Spleen (tissue), 11 donors: ENCODE results near the gene CYP27C1. TPM values are rescaled to one million over a fixed set of nuclear protein-coding genes. Genes with fewer than 3 reads are reported as not detected.

ENCODE experiments used
- DNase-seq: peaks from one replicate; pipeline ENCODE4 v3.0.0-alpha.2; 2020
- H3K27ac ChIP-seq, 8 donors: fragments of 200-600 bp; sonication (generic) in 7 of 8; 1 replicate in 4 of 8; 2 replicates in 4 of 8; pipeline versions ENCODE4 v1.5.0 to v1.8.0; 2016 to 2021; ENCODE audit warnings: inconsistent platforms in 4 of 8, mild to moderate bottlenecking in 4 of 8, moderate library complexity in 1 of 8
- H3K27me3 ChIP-seq, 7 donors: fragments of 200-600 bp; sonication (generic) in 6 of 7; replicated peaks in 1 of 7; 1 replicate in 4 of 7; 2 replicates in 3 of 7; pipeline versions ENCODE4 v1.5.0 to v1.8.0; 2016 to 2021; ENCODE audit warnings: inconsistent platforms in 3 of 7, mild to moderate bottlenecking in 1 of 7
- H3K36me3 ChIP-seq, 6 donors: fragments of 200-600 bp; sonication (generic) in 5 of 6; 1 replicate in 4 of 6; 2 replicates in 2 of 6; pipeline versions ENCODE4 v1.5.0 to v1.8.0; 2016 to 2021; ENCODE audit warnings: inconsistent platforms in 2 of 6
- H3K4me1 ChIP-seq, 6 donors: fragments of 200-600 bp; sonication (generic) in 5 of 6; 1 replicate in 3 of 6; 2 replicates in 3 of 6; pipeline versions ENCODE4 v1.5.0 to v1.8.0; 2016 to 2021; ENCODE audit warnings: inconsistent platforms in 3 of 6
- H3K4me3 ChIP-seq, 8 donors: fragments of 200-600 bp; sonication (generic) in 7 of 8; 1 replicate in 4 of 8; 2 replicates in 4 of 8; pipeline versions ENCODE4 v1.5.0 to v1.8.0; 2016 to 2021; ENCODE audit warnings: inconsistent platforms in 4 of 8, mild to moderate bottlenecking in 4 of 8, moderate library complexity in 2 of 8
- H3K9me3 ChIP-seq, 8 donors: fragments of 200-600 bp; sonication (generic) in 7 of 8; 1 replicate in 4 of 8; 2 replicates in 4 of 8; pipeline versions ENCODE4 v1.5.0 to v1.8.0; 2016 to 2021; ENCODE audit warnings: inconsistent platforms in 4 of 8
- CTCF ChIP-seq, 11 experiments: fragments of 200-600 bp in 7 of 11; fragments of 450-650 bp in 4 of 11; sonication (generic) in 4 of 11; IDR thresholded peaks in 8 of 11; conservative IDR thresholded peaks in 3 of 11; 1 replicate in 7 of 11; 2 replicates in 4 of 11; pipeline versions ENCODE4 v1.4.0 to v1.8.0; 2016 to 2021; ENCODE audit warnings: antibody characterized with exemption in 11 of 11, inconsistent platforms in 4 of 11, mild to moderate bottlenecking in 1 of 11
- POLR2A ChIP-seq, 3 donors: fragments of 450-650 bp; IDR thresholded peaks; one replicate each; pipeline ENCODE4 v1.5.1; 2017; ENCODE audit warnings: antibody characterized with exemption in 3 of 3, mild to moderate bottlenecking in 1 of 3
- POLR2AphosphoS5 ChIP-seq, 3 donors: sonication (generic); formaldehyde crosslinking; IDR thresholded peaks; one replicate each; pipeline ENCODE4 v1.5.1; 2017; ENCODE audit warnings: antibody characterized with exemption in 3 of 3
- WGBS, 5 donors: extraction: QIAGEN DNeasy Blood & Tissue Kit in 3 of 5; methylation state at CpG; one replicate each; pipeline versions ENCODE4 v1.1.5 to v1.1.7; 2013 to 2018; 5-methylcytosine and 5-hydroxymethylcytosine counted together
- intact Hi-C: fragments of 100-400 bp; cut with DNase I; formaldehyde crosslinking; loops from one replicate; pipeline ENCODE4 v1.15.0; 2023; ENCODE audit warnings: low total_unique reads
- polyA plus RNA-seq, 3 donors: library from polyadenylated mRNA; stranded (reverse); fragments of 200-250 nt; gene quantifications; one replicate each; pipeline ENCODE4 v1.2.1, GENCODE V29; 2013
- total RNA-seq, 7 donors: library from RNA; depleted of rRNA in 3 of 7; stranded (reverse); fragments of >200 nt in 3 of 7; fragmentation: NEBNext Ultra II Directional in 4 of 7; extraction: Animal tissue kit (Norgen Biotek cat#: 25700) in 4 of 7; gene quantifications; one replicate each; pipeline versions ENCODE4 v1.1.0 to v1.2.1, GENCODE V29; 2016 to 2021
- donor health status: healthy with polysubstance abuse.
- donor health status: DM: no; HTN: no; CAD: no; lungs with moderate emphysema.
- donor health status: DM: no; HTN: no; CAD: no.
- donor health status: Bipolar disorder and iron deficiency.
- donor health status: healthy.
- donor health status: DM: no; HTN: no; CAD: no.
- donor health status: DM: yes; HTN: yes; CAD: no.

The CYP27C1 gene
- total and polyA plus RNA-seq, 10 donors, result 0.07 to 0.36 (median 0.21) TPM; not detected in 2

DNA sequence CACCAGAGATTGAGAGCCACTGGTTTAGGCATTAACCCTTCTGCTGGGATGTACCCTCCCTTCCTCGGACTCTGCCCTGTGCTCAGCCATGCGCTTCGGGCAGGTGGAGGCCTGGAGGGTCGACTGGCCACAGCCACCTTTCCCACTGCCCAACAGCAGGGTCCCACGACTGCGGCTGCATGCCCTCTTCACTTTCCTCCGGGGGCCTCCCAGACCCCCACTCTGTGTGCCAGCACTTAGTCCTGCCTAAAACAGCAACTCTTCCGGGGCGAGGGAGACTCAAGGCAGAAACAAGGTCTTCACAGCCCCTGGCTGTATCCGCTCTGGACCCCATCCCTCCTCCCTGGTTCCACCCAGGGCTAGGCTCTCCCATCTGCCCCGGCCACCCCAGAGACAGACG is 81.8 kb downstream of the CYP27C1 start:
- 88 to 96% (median 93%) methylated on average over 12 of the region's 12 CpGs for WGBS, 5 donors
- H3K4me1 ChIP-seq, result peaks cover 0 to 25% (median 3%) of the 10 kb centered on the region in 6 donors
- no peaks in the 10 kb centered on the region for H3K27me3 ChIP-seq
- TF ChIP-seq POLR2A (IDR thresholded peaks at IDR 0.05) (no peak), CTCF (IDR thresholded peaks at IDR 0.05 in 8 of 11, conservative IDR thresholded peaks at IDR 0.05 in 3 of 11) (no peak)
- intact Hi-C loops, result no loop called here
- no peak for DNase-seq
- H3K36me3 ChIP-seq, result no peaks in the 10 kb centered on the region
- H3K9me3 ChIP-seq, result no peaks in the 10 kb centered on the region
- no peak overlapping the region for H3K4me3 ChIP-seq
- H3K27ac ChIP-seq, result no peak overlapping the region

GRCh38 chr2:127137741-127138140 is 82.4 kb downstream of the CYP27C1 start:
- no peaks in the 10 kb centered on the region for H3K27me3 ChIP-seq
- no peak overlapping the region for H3K27ac ChIP-seq
- no peaks in the 10 kb centered on the region for H3K9me3 ChIP-seq
- TF ChIP-seq POLR2AphosphoS5 (IDR thresholded peaks at IDR 0.05) (no peak), POLR2A (IDR thresholded peaks at IDR 0.05) (no peak), CTCF (IDR thresholded peaks at IDR 0.05 in 8 of 11, conservative IDR thresholded peaks at IDR 0.05 in 3 of 11) (no peak)
- no peaks in the 10 kb centered on the region for H3K36me3 ChIP-seq
- no peak overlapping the region for H3K4me3 ChIP-seq
- 86 to 93% (median 92%) methylated on average over 10 to 15 of the region's 15 CpGs for WGBS, 5 donors
- no peak for DNase-seq
- peaks cover 0 to 20% (median 0%) of the 10 kb centered on the region in 6 donors for H3K4me1 ChIP-seq
- intact Hi-C loops, result no loop called here

DNA sequence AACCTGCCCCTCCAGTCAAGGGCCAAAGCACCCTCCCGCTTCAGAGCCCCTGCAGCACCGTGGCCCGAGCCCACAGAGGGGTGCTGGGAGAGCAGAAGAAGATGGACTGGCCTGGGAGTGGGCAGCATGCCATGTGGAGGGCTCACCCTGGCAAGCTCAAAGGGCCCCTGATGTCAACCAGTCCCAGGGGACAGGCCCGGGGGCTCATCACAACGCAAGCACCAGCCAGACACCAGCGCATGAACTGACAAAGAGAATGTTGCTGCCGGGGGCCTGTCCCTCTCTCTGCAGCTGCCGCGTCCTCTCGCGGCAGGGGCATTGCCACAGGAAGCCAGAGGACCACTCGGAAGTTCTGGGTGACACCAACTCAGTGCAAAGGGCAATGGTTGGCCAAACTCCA is 82.9 kb downstream of the CYP27C1 start:
- Histone ChIP-seq H3K36me3 (no peaks in the 10 kb centered on the region), H3K4me1 (peaks cover 0 to 20% (median 0%) of the 10 kb centered on the region in 6 donors), H3K27me3 (no peaks in the 10 kb centered on the region), H3K9me3 (no peaks in the 10 kb centered on the region), H3K4me3 (no peak overlapping the region), H3K27ac (no peak overlapping the region)
- DNase-seq, result no peak
- TF ChIP-seq POLR2AphosphoS5 (IDR thresholded peaks at IDR 0.05), result no peak
- no peak for TF ChIP-seq CTCF (IDR thresholded peaks at IDR 0.05 in 8 of 11, conservative IDR thresholded peaks at IDR 0.05 in 3 of 11)
- TF ChIP-seq POLR2A (IDR thresholded peaks at IDR 0.05), result no peak
- WGBS, 5 donors, result 80 to 92% (median 88%) methylated on average over 7 to 12 of the region's 12 CpGs
- intact Hi-C loops, result no loop called here

DNA sequence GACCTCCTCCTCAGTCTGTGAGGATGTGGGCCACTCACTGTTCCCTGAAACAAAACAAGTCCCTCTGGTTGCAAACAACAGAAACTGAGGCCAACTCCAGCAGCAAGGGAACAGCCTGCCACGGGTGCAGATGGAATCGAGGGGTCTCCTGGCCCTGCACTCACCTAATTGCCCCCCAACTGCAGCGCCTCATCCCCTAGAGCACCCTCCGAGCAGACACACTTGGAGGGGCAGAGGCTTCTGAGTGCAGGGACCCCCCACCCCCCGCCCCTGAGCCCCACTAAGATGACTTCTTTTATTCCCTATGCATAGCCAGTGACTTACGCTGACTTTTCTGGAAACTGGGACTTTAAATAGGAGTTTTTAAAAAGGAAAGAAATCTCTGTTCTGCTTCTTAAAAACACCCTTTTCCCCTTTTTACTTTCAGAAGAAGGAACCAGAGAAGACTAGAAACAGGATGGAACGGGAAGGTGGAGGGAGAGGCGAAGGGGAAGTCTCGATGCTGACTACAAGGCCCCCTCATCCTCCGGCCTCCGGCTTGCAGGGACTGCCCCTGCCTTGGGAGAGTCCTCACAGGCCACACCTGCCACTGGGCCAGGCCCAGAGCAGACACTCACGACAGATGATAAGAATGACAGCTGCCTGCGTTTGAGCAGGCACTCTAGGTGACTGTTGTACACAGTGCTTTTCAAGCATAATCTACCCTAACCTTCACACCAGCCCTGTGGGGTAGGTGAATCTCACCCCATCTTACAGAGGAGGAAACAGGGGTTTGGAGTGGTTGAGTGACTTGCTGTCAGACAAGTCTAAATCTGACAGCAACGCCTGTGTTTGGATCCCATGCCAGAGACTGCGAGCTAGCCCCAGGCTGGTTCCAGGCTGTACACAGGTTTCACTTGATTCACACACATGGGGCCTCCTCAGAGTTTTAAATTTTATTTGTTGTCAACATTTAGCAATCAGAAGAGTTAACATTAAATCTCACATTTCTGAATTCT is 85.0 kb downstream of the CYP27C1 start:
- TF ChIP-seq CTCF (IDR thresholded peaks at IDR 0.05 in 8 of 11, conservative IDR thresholded peaks at IDR 0.05 in 3 of 11), result no peak
- TF ChIP-seq POLR2AphosphoS5 (IDR thresholded peaks at IDR 0.05), result no peak
- TF ChIP-seq POLR2A (IDR thresholded peaks at IDR 0.05), result no peak
- H3K4me1 ChIP-seq, result peaks cover 0 to 20% (median 0%) of the 10 kb centered on the region in 6 donors
- no peak overlapping the region for H3K4me3 ChIP-seq
- H3K36me3 ChIP-seq, result no peaks in the 10 kb centered on the region
- WGBS, 5 donors, result 60 to 75% (median 67%) methylated on average over 14 to 15 of the region's 15 CpGs
- peak; percentile 78 for DNase-seq
- intact Hi-C loops, result no loop called here
- no peaks in the 10 kb centered on the region for H3K9me3 ChIP-seq
- H3K27ac ChIP-seq, result no peak overlapping the region
- no peaks in the 10 kb centered on the region for H3K27me3 ChIP-seq
